GM12873 (cell line): ENCODE measurements around the gene ARGLU1.

Source experiments
- CTCF ChIP-seq: IDR thresholded peaks from 2 replicates; pipeline ENCODE4 v1.5.1; 2012; ENCODE audit warnings: low read depth, mild to moderate bottlenecking, moderate library complexity, low read length, control low read depth; ENCODE audit not compliant: insufficient read depth; ENCODE audit errors: missing control alignments

ARGLU1 gene

GRCh38 chr13:106520251-106521054 is 47.5 kb downstream of the ARGLU1 start:
- peak; percentile 14 for TF ChIP-seq CTCF

DNA sequence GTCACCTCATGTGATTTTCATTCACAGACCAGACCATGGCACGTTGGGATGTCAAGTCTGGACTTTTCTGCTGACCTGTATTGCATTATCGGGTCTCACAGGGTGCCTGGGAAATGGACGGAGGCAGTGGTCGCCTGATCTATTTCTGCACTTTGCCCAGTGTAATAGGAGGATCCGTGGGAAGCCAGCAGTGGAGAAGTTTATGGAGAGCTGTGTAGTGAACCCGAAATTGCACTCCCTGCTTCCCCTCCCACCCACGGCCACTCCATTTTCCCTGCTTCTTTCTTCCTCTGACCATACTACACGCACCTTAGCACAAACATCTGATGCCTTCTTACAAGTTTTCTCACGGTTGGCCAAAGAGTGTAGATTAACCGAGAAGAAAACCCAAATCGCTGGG is 49.4 kb downstream of the ARGLU1 start:
- no peak for TF ChIP-seq CTCF

DNA sequence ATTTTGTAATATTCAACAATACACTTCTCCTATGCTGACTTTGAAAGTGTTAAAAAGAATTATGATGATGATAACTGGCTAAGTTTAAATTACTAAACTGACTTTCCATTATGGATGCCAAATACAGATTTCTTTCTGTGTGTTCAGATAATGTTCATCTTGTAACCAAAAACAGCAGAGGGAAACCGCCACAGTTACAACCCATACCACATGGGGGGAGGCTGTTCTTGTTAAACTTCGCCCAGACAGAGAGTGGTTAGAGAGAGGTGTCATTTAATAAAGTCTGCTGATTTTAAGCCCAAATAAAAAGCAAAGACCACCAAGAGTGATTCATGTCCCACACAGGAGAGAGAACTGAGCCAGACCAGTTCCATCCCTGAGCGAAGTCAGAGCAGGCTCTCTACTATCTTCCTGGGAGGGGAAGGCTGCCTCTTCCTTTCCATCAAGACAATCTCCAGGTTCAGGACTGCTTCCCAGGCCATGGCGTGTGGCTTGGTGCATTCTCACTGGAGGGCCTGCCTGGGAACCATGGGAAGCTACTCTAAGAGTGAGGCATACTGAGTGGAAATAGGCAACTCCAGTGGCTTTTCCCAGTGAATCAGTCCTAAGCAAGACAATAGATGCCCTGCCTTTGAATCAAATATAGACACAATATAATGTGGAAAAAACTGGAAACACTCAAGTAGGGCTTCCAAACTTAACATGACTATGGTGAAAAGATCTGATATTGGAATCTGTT is 50.7 kb downstream of the ARGLU1 start:
- TF ChIP-seq CTCF, result no peak

DNA sequence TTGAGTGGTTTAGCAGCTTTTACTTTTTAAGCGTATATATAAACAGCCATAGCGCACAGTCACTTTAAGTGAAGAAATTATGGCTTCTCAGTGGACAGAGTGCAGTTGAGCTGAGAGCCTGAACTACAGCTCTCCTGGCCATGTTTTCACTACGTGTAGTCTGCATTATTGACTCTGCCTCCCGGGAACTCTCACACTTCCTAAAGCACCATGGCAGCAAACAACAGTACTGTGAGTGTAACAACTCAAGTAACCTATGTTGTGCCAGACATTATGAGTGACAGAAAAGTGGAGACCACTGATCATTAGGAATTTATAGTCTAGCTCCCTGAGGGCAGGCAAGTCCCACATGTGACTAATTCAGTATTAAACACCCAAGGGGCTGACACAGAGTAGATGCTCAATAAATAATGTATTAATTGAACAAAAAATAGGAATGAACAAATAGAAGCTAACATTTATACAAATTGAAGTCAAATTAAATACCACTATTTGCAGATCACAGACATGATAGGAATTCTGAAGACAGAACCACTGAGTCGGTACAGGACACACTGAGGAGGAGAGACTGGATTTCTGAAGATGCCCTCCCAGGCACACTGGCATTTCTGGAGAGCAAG is 52.2 kb downstream of the ARGLU1 start:
- TF ChIP-seq CTCF, result no peak

- TF ChIP-seq CTCF, result no peak
Measured at GRCh38 chr13:106514928-106515634, 52.9 kb downstream of the ARGLU1 start.

DNA sequence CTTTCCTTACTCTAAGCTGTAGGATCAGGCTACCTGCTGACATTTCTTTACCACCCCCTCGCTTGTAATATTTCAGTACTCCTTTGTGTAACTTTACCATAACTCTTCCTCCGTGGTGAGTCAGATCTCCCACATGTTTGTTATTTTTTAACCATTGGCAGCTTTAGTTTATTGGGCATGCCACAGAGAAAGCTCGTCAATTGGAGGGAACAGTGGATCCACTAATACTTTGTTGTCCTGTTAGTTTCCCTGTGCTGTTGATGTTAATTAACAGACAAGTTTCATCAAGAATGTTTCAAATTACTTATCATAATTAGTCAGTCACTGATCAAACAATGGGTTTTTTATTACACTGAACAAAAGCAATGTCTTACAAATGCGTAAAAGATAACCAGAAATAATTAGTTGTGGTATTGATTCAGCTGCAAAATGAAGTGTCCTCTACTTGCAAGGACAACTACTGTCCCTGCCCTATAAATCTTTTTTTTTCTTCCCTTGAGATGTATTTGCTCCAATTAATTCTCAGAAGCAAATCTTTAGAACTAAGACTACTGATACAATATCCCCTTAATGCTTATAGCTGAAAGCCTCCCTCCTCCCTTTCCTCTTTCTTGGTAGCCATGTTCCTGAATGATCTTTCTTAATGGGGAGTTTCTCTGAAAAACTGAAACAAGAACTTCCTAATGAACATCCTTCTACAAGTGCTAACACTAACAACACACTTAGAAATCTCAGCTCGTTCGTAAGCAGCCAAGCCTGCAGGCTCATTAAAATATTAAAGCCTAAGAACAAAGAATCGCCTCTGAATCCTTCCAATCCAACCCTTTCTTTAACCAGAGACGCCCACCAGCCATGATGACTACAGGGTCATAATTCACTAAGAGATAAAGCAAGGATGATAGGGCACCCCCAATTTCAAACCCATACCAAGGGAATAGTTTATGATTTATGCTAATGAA is 54.6 kb downstream of the ARGLU1 start:
- TF ChIP-seq CTCF, result no peak
